Astrocyte of the spinal cord (primary cell): ENCODE results near the gene CGN.
A peak's percentile ranks its signal among the peaks of the same experiment; 100 is the strongest.

Source experiments
- DNase-seq: peaks from one replicate; pipeline ENCODE4 v3.0.0; 2011; ENCODE audit warnings: low read depth, low spot score
- H3K4me3 ChIP-seq: 2 replicates; pipeline ENCODE4 v1.5.1; 2011; ENCODE audit warnings: low read depth, mild to moderate bottlenecking, low read length, moderate library complexity
- CTCF ChIP-seq: IDR thresholded peaks from 2 replicates; pipeline ENCODE4 v1.5.1; 2012; ENCODE audit warnings: low read depth, mild to moderate bottlenecking, low read length, inconsistent platforms
- in situ Hi-C: cut with HindIII; loops from 2 replicates; pipeline ENCODE4 v1.10.0; 2017; ENCODE audit warnings: low sequenced_read_pairs

Gene CGN

DNA sequence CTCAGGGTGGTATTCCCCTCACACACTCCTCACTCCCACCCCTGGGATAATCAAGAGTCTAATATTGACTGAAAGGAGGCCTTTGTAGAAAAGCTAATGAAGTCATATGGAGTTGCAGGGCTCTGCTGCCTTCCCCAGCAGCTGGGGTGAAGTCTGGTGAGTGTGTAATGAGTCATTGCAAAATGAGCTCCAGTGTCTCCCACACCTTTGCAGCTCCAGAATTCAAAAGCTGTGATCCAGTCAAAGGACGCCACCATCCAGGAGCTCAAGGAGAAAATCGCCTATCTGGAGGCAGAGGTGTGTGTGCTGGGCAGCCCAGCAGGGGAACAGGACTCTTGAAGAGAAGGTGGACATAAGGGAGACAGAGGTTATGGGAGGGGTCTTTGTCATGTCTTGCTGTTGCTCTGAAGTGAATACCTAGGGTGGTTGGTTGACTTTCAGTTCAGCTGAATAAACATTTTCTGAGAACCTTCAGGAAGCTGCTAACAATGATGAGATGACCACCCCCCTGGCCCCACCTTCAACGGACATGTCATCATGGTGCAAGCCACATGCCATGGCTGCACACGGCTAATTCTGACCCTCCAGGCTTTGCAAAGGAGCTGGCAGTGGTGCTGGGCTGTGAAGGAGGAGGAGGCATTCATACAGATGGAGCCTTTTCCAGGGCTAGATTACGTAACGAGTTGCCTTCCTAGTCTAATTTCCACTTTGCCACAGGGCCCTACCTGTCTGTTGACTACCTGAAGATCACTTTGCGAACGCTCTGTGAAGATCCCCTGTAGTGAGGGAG is 68.4 kb downstream of the CGN start:
- DNase-seq, result peak; percentile 52
- in situ Hi-C loops, result no loop called here
- no peak for TF ChIP-seq CTCF
- no peak overlapping the region for H3K4me3 ChIP-seq

GRCh38 chr1:151581451-151581850 is 70.3 kb downstream of the CGN start:
- DNase-seq, result no peak
- no peak overlapping the region for H3K4me3 ChIP-seq
- no peak for TF ChIP-seq CTCF
- in situ Hi-C loops, result no loop called here

DNA sequence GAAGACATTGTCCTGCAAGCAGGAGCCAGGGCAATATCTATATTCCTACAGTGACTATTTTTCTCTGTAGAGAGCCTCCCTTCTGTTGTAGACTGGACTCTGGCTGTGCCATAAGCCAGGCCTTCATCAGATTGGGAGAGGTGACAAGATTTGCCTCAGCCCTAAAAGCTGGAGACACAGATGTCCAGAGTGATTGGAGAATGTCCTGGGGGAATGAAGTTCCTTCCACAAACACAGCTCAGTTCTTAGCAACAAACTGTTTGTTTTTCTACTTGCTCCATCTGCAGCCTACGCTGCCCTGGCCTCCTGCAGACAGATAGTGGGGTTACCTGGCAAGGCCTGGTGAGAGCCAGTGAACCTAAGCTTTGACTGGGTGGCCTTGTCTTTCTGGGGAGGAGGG is 70.7 kb downstream of the CGN start:
- in situ Hi-C loops, result no loop called here
- TF ChIP-seq CTCF, result no peak
- H3K4me3 ChIP-seq, result no peak overlapping the region
- no peak for DNase-seq

DNA sequence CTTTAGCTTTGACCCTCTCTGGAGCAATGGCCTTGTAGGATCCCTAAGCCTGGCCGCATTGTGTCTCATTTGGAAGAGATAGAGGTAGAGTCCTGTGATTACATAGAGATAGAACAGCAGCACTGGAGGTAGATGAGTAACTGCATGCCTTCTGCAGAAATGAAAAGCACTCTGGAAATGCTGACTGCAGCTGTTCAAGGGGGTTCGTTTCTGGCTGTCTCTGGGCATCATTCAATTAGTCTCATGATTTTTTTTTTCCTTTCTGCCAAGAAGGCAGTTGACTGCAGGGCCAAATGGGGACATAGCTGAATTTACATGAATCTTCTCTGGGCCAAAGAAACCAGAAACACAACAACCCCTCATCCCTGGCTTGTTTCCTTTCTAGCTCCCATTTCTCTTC is 72.6 kb downstream of the CGN start:
- in situ Hi-C loops, result no loop called here
- DNase-seq, result no peak
- TF ChIP-seq CTCF, result no peak
- H3K4me3 ChIP-seq, result no peak overlapping the region

- DNase-seq, result no peak
- in situ Hi-C loops, result no loop called here
- no peak overlapping the region for H3K4me3 ChIP-seq
- no peak for TF ChIP-seq CTCF
Observed at GRCh38 chr1:151584278-151584677, 73.1 kb downstream of the CGN start.

DNA sequence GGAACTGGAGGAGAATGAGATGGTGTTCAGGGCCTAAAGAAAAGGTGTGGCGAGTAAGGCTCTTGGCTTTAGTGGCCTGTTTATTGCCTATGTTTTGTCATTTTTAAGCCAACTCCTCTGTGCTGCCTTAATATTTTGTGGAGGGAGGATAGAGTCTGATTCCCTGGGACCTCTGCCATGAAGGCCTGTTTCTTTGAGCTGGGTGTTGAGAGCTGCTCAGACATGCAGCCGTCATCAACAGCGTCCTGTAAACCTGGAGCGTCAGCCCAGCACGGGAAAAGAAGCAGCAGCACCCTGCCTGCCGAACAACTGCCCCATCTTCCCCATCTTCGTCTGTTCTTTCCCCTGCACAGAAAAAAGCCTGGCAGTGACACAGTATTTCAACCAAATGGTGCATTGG is 73.6 kb downstream of the CGN start:
- H3K4me3 ChIP-seq, result no peak overlapping the region
- DNase-seq, result no peak
- in situ Hi-C loops, result no loop called here
- TF ChIP-seq CTCF, result no peak
